Activated naive CD4-positive, alpha-beta T cell treated with anti-CD3 and anti-CD28 coated beads, Interleukin-2, amount 50 U/mL, for 16 hours (primary cell): ENCODE results near the gene ZNF800.
"Not testable (repeated sequence)": the region's sequence is repeated elsewhere in the genome, so short reads cannot be mapped to it uniquely, and the experiment has no call there.

Experiments used
- DNase-seq: peaks from one replicate; pipeline ENCODE4 v3.0.0-alpha.2; 2020

The ZNF800 gene, protein sequence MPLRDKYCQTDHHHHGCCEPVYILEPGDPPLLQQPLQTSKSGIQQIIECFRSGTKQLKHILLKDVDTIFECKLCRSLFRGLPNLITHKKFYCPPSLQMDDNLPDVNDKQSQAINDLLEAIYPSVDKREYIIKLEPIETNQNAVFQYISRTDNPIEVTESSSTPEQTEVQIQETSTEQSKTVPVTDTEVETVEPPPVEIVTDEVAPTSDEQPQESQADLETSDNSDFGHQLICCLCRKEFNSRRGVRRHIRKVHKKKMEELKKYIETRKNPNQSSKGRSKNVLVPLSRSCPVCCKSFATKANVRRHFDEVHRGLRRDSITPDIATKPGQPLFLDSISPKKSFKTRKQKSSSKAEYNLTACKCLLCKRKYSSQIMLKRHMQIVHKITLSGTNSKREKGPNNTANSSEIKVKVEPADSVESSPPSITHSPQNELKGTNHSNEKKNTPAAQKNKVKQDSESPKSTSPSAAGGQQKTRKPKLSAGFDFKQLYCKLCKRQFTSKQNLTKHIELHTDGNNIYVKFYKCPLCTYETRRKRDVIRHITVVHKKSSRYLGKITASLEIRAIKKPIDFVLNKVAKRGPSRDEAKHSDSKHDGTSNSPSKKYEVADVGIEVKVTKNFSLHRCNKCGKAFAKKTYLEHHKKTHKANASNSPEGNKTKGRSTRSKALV

DNA sequence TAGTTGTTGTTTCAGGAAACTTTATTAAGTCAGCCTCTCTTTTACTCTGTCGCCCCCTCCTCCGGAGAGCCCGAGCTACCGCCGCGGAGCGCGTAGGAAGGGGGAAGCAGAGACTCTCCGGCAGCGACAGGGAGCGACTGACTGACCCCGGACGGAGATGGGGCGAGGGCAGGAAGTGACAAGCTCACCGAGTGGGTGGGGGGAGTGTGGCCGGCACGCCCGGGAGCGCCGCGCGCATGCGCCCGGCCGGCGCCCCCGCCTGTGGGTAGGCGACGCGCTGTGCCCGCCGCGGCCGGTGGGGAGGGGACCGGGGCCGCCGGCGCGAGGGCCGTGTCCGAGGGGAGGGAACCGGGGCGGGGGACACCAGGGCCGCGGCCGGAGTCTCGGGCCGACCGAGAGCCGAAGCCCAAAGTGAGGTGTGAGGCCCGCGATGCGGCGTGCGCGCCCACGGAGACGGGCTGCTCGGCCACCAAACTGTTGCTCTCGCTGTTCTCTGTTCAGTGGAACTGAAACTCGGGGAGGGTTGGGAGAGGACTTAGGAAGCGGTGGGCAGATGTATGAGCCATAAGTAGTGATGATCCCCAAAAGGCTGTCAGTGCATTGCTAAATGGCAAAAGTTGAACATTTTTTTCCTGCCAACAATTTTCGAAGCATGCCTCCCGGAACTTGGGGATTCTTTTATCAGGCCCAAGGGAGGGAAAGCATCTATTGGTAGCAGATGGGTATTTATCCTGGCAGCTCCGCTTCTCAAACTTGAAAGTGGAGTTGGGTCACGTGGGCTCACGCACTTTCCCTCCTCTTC is at the start of gene ZNF800:
Gene ZNF800, minus strand, starts transcription at position 143 of the 802 bp plus-strand sequence. CDS start 1,151 bp downstream, outside the sequence.
- DNase-seq, result peak; percentile 87

DNA sequence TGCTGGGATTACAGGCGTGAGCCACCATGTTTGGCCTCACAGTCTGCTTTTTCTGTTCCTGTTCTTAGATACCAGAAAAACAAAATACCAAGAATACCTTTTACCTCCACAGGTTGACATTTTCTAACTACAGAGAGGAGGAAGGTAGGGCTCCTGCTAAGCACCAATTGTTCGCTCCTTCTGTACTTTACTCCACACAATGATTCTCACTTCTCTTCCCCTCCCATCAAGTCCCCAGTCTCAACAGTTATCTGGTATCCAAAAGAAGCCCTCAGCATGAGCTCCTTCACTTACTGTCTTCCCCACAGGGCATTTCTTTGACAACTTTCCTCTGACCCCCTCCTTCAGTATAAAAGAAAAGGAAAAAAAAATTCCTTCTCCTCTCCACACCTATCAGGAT is 47.7 kb upstream of the ZNF800 start:
- no peak for DNase-seq

DNA sequence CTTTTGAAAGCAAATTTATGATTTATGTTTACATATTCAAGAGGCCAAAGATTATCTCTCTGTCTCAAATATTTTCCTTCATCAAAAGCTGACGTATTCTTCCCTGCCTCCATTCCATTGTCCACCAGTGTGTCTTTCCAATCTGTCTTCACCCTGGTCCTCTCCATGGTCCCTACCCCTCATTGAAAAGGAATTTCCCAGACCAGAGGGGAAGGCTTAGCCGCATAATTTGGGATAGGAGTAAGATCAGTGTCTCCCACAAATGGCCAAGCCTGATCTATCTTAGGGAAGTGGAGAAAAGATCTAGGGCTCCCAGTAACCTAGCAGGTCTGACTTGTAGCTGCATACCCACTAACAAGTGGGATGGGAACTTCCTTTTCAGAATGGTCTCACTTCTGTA is 46.3 kb upstream of the ZNF800 start:
- no peak for DNase-seq

DNA sequence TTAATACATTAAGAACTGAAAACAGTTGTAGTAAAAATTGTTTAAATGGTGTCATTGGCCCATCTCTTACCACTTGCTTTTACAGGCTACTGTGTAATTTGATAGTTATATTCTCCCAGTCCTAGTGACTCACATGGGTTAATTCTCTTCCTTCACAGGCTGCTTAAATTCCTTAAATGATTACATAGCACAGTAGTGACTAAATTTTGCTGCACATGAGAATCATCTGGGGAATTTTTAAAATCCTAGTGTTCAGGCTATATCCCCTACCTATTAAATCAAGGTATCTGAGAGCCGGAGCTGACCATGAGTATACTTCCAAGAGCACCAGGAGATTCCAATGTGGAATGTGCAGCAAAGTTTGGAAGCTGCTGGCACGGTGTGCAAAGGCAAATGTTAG is 45.3 kb upstream of the ZNF800 start:
- no peak for DNase-seq

DNA sequence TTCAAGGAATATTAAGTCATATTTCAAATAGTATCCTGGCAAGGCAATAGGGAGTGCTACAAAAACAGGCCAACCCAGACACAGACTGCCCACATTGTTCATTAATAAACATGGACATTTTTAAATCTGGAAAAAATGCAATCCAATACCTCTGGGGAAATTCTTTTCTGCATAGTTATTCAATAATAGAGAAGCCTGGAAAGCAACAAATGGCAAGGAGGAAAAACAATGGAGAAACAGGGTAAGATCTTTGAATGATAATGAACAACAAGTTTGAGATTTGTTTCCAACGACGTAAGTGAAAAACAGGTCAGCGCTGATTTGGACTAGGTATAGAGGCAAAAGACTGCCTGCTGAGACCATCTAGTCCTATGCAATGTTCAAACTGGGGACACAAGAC is 44.7 kb upstream of the ZNF800 start:
- no peak for DNase-seq

DNA sequence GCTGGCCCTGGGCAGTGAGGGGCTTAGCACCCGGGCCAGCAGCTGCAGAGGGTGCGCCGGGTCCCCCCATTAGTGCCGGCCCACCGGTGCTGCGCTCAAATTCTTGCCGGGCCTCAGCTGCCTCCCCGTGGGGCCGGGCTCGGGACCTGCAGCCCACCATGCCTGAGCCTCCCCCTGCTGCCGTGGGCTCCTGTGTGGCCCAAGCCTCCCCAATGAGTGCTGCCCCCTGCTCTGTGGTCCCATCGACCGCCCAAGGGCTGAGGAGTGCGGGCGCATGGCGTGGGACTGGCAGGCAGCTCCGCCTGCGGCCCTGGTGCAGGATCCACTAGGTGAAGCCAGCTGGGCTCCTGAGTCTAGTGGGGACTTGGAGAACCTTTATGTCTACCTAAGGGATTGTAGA is 36.8 kb upstream of the ZNF800 start:
- DNase-seq, result not testable (repeated sequence)

DNA sequence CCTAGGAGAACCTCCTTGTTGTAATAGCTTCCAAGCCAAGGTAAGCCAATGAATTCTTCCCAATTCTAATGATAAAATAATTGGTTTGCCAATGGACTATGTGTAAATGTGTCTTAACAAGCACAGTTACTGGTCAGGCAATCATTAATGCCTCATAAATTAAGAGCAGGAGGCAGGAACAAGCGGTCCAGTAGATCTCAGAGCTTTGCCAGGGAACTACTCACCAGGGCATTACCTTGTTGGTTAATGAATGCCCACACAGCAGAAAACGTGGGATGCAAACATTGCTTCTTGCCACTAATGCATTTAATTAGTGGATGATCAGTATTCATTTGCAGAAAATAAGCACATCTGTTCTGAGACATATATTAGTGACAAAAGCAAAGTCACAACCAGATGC is 26.7 kb upstream of the ZNF800 start:
- no peak for DNase-seq

DNA sequence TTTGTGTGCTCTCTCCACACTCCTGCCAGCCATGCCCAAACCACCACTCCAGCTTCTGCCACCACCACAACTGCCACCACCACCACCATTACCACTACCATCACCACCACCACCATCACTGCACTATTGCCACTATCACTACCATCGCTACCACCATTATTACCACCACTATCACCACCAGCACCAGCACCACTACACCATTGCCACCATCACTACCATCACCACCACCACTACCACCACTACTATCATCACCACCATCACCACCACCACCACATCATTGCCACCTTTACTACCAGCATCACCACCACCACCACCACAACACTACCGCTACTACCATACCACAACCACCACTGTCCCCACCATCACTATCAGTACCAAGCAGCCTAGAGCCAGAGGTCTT is 26.0 kb upstream of the ZNF800 start:
- DNase-seq, result no peak

DNA sequence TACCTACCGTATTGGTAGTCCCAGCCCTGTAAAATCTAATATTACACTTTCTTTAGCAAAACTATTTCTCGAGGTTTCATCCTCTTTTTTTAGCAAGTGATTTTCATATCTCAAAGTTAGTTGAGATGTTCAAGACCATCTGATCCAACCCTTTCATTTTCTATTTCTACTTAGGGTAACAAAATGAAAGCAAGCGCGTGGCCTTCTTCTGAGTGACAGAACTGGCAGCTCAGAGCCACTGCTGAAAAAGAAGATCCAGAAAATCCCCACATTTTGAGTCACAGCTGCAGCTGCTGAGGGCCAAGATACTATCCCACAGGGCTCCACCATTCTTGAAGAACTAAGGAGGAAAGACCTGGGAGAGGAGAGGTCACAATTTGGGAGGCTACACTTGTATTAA is 24.8 kb upstream of the ZNF800 start:
- no peak for DNase-seq

DNA sequence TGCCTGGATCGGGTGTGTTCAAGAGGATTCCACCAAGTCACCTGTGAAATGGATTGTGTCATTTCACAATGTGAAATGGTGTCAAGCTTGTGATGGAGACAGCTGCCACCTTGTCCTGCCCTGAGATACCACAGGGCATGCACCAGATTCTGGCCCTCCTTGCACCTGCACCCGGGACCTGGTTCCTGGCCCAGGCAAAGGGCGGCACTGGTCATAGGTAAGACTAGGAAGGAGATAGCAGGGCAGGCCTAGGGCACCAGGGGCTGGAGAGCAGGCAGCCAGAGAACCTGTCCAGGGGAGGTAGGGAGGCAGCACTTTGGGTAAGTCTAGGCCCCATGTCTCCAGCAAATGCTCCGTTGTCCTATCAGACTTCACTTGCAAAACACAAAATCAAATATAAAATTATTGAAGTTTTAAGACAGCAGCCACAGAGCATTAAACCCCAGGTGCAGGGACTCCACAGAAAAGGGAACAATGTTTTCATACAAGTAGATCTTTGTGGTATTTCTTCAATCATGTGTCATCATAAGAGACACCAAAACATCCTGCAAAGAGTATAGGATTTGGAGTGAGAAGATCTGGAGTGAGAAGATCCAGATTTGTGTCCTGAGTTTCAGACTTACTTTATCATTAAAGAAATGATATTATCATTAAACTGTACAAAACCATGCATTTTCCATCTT is 22.7 kb upstream of the ZNF800 start:
- DNase-seq, result no peak

DNA sequence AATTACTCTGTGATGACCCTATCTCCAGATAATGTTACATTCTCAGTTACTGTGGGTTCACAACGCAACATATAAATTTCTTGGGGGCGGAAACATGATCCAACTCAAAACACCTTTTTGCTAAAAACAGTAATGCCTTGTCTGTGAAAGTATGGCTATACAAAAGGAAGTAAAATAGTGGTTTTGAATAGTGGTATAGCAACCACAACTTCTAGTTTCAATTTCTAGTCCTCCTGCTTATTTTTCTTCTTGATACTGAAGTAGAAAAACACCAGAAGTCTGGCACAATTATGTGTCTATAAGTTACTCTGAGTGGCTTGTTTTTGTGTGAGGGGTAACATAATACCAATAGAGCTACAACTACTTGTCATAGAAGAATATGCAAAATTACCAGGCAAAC is 21.5 kb upstream of the ZNF800 start:
- no peak for DNase-seq

DNA sequence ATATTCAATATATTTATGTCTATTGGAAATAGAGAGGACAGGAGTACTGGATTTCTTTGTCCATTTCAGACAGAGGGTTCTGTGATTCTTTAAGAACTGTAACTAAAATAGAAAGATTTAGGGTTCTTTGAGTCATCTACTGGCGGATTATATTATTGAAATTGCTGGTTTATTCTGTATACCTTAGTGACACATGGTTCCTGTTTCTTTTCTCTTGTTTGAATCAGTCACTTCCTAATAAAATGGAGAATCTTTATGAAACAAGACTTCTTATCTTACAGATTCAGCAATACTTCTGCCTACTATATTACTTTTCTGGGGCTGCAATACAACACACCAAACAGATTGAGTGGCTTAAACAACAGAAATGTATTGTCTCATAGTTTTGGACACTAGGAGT is 20.8 kb upstream of the ZNF800 start:
- DNase-seq, result no peak

DNA sequence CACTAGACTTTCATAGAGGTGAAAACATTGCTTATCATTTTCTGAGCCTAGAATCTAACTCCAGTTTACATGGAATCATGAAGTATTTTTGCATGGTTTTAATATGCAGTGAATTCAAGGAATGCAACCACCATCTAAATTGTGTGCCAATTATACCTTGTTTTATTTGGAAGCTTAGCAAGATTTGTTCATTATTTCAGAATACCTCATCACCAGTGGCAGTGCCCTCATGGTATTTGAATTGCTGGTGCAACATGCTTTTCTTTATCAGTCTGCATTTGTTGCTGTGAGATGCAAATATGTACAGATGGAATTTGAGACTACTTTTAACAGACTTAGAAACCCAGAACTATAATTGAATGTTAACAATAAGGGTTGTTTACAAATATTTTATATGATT is 18.7 kb upstream of the ZNF800 start:
- DNase-seq, result no peak

DNA sequence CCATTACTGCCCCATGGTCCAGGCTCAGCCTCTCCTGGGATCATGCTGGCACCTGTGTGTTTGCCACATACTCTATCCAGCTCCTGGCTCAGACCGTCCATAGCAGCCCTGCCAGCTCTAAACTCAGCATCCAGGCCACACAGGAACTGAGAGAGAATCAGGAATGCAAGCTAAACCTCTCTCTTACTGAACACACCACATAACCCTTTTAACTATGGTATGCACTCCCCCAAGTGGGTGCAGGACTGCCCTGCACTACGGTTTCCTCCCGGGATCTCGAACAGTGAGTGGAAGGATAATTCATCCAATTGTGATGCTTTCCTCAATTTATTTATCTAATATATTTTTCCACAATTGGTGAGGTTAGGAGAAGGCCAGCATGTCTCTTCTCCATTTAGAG is 17.1 kb upstream of the ZNF800 start:
- no peak for DNase-seq

DNA sequence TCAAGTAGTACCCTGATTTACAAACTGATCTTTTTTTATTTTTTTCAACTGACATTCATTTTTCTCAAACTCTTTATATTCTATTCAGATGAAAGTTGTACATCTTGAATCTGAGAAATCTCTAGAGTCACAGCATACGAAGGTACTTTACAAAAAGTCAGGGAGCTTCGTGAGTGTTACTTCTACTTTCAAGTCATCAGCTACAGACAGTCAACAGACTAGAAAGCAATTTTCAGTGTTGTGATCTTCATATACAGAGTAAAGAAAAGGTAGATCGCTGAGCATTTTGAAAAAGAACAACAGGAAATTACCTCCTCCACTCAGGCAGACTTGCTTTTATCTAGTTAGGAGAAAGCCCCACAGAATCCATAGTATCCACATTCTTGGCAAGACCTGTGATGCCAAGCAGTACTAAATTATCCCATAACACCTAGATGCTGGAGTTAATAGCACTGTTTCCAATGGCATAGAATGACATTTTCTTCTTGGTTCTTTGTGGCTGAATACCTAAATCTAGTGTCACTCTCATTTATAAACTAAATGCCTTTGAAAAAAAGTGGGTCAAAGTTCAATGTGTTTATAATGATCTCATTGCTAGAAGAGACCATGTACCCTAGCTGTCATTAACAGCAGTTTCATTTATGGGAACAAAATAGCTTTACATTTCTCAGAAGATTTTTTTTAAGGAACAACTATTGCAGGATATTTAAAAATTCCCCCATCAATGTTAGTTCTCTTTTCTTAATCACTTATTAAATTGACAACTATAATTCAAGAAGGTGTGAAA is 12.0 kb upstream of the ZNF800 start:
- DNase-seq, result no peak

DNA sequence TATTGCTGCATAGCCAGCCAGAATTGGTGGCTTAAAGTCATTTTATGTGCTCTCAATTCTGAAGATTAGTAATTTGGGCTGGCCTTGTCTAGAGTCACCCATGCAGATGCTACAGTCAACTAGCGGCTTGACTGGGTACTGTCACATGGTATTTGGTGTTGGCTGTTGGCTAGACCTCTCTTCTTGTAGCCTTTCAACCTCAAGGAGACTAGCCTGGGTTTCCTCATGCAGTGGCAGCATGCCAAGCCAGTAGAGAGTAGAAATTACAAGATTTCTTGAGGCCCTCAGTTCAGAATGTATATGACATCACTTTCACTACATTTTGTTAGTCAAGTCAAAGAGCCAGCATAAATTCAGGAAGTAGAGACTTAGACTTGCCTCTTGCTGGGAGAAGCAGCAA is 3.7 kb upstream of the ZNF800 start:
- peak; percentile 32 for DNase-seq

DNA sequence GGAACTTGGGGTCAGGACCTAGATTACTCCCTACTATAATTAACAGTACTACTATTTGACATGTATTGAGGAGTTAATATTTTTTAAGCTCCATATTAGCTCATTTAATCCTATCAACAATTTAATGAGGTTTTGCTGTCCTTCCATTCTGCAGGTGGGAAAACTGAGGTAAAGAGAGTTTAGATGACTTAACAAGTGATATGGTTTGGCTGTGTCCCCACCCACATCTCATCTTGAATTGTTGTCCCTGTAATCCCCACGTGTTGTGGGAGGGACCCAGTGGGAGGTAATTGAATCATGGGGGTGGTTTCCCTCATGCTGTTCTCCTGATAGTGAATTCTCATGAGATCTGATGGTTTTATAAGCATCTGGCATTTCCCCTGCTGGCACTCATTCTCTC is 2.6 kb upstream of the ZNF800 start:
- peak; percentile 39 for DNase-seq

DNA sequence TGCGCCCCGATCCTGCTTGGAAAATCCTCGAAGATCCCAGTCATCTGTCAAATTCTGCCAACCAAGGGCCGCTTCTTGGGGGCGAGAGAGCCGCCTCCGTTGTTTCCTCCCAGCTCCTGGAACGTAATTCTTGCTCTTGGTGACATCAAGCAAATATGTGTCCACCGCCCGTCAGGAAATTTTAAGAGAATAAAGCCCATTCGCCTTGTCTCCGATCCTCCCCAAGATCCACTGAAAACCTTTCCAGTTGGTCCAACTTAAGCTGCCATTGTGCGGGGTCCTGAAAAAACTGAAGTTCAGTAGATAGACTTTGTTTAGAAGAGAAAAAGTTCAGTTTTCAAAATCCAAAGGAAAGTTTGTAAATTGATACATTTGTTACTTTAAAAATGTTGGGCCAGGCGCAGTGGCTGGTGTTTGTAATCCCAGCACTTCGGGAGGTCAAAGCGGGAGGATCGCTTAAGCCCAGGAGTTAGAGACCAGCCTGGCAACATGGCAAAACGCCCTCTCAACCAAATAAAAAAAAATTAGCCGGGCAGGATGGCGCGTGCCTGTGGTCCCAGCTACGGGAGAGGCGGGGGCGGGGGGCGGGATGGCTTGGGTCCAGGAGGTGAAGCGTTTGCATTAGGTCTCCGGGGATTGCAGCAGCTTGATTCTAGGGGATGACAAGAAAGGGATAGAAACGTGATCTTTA is 1.0 kb upstream of the ZNF800 start:
- no peak for DNase-seq

DNA sequence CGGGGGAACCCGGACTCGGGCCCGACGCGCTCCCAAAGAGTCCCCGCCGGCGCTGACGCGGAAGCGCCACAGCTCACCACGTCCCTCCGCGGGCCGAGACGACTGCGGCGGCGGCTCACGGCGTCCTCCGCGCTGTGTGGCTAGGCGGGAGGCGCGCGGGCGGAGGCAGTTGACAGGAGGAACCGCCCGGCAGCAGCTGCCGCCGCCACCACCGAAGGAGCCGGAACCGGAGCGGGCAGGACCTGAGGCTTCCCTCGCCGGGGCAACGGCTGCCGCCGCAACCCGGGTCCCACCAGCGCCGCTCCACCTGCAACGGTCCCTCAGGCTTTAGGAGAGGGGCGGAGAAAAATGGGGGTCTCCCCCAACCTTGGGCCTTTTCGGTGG is 334 bp downstream of the ZNF800 start:
- DNase-seq, result peak; percentile 82

DNA sequence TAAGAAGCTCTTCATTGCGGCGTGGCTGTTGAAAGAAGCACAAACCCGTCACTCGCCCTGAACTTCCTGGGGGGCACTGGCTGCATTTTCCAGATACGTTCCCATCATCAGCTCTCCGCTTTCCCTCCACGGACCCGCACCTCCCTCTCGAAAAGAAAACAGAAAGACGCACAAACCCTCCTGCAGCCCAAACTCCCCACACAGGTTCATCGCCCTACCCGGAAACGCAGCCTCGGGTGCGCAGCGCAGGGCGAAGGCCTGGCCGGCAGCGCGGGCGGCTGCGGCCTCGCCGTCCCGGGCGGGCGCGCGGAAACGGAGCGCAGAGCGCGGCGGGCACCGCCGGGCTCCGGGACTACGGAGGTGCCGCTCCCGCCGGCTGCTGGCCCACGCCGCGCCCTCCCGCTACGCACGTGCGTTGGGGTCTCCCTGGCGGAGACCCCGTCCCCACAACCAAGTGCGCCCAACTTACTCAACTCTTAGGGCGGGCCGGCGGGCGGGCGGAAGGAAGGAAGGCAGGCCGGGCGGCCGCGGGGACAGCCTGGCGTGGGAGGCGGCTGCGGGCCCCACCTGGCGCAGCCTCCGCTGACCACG is 822 bp downstream of the ZNF800 start:
- peak; percentile 58 for DNase-seq
